ENCODE data around the gene POLR2J. TPM values are rescaled to one million over a fixed set of nuclear protein-coding genes. Genes with fewer than 3 reads are reported as not detected.
A peak's percentile ranks its signal among the peaks of the same experiment; 100 is the strongest.
"Not testable (repeated sequence)": the region's sequence is repeated elsewhere in the genome, so short reads cannot be mapped to it uniquely, and the experiment has no call there.

Gene POLR2J
- total RNA-seq, 5 donors from 2014 or later (not counting 1 experiment from before 2014, with no cell fraction given) = 35.2 to 53.7 (median 42.3) TPM

DNA sequence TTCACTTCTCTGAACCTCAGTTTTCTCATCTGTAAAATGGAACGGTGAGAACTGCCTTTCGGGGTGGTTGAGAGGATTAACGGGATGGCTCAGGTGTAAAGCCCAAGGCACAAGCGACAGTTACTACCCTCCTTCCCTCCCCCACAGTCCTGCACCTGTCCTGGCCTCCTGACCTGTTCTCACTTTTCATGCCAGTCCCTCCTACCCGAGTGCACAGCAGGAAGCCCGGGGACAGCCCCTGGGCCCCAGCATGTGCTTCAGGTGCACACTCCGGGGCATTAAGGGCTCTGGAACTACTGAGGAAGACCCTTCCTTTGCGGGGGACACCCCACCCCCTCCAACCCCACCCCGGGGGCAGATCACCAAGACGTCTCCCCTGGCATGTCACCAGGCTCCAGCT, 38.2 kb upstream of the POLR2J start:
- H3K27ac Mint-ChIP-seq; H3K4me1 Mint-ChIP-seq; ATAC-seq (replicated peaks in 1 of 4); H3K9me3 Mint-ChIP-seq; H3K9me3 ChIP-seq; POLR2A ChIA-PET; H3K27me3 Mint-ChIP-seq; DNase-seq; H3K4me3 ChIP-seq (ENCODE audit: control insufficient read depth in 1 of 2, extremely low read depth in 1 of 2, low read length in 1 of 2); H3K4me3 Mint-ChIP-seq; CTCF ChIA-PET; H3K27me3 ChIP-seq (replicated peaks in 1 of 2; ENCODE audit: control insufficient read depth in 2 of 2, extremely low read depth in 1 of 2, insufficient read depth in 2 of 2, low read length in 1 of 2); H3K36me3 Mint-ChIP-seq; H3K36me3 ChIP-seq (ENCODE audit: control insufficient read depth in 2 of 2, extremely low read depth in 1 of 2, insufficient read depth in 1 of 2, low read length in 1 of 2); H3K27ac ChIP-seq (ENCODE audit: low read length): not testable (repeated sequence)
- WGBS (ENCODE audit: insufficient coverage) = no CpG with 5 or more reads among the region's 10 CpGs
- H3K4me1 ChIP-seq (ENCODE audit: control insufficient read depth in 1 of 2, extremely low read depth in 1 of 2, insufficient read depth in 2 of 2, low read length in 2 of 2) = peaks cover 0 to 10% of the 10 kb centered on the region in 2 experiments

DNA sequence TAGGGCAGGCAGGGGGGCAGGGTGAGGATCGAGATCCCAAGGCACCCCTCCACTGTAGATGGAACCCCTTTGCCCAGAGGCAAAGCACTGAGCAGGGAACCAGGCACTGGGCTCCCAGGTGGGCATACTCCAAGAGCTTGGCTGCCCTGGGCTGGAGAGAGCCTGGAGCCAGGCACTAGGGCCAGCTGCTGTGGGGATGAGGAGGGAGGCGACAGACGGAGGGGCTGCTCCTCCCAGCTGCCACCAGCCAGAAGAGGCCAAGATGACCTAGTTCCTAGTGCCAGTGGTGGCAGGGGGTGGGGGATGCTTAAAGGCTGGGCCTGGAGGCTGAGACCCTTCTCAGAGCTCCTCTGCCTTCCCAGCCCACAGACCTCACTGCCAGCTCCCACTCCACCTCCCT, 37.2 kb upstream of the POLR2J start:
- H3K27ac ChIP-seq (ENCODE audit: low read length) = not testable (repeated sequence)

GRCh38 chr7:102514881-102515721, 36.4 kb upstream of the POLR2J start:
- H3K4me1 ChIP-seq (ENCODE audit: control insufficient read depth in 1 of 2, extremely low read depth in 1 of 2, insufficient read depth in 2 of 2, low read length in 2 of 2) = peaks cover 0 to 10% of the 10 kb centered on the region in 2 experiments
- H3K27me3 ChIP-seq (replicated peaks in 1 of 2; ENCODE audit: control insufficient read depth in 2 of 2, extremely low read depth in 1 of 2, insufficient read depth in 2 of 2, low read length in 1 of 2); H3K4me1 Mint-ChIP-seq; CTCF ChIA-PET; H3K4me3 Mint-ChIP-seq; POLR2A ChIA-PET; H3K27me3 Mint-ChIP-seq; H3K36me3 ChIP-seq (ENCODE audit: control insufficient read depth in 2 of 2, extremely low read depth in 1 of 2, insufficient read depth in 1 of 2, low read length in 1 of 2); H3K4me3 ChIP-seq (ENCODE audit: control insufficient read depth in 1 of 2, extremely low read depth in 1 of 2, low read length in 1 of 2); H3K9me3 ChIP-seq; DNase-seq; H3K9me3 Mint-ChIP-seq; ATAC-seq (replicated peaks in 1 of 4); H3K27ac ChIP-seq (ENCODE audit: low read length); H3K27ac Mint-ChIP-seq; H3K36me3 Mint-ChIP-seq: not testable (repeated sequence)
- no CpG with 5 or more reads among the region's 15 CpGs for WGBS (ENCODE audit: insufficient coverage)

More for the DNA sequence above, 37.2 kb upstream of the POLR2J start:
- H3K27ac Mint-ChIP-seq; DNase-seq; H3K27me3 Mint-ChIP-seq; H3K9me3 ChIP-seq; POLR2A ChIA-PET; H3K36me3 Mint-ChIP-seq; H3K9me3 Mint-ChIP-seq; ATAC-seq (replicated peaks in 1 of 4); H3K36me3 ChIP-seq (ENCODE audit: control insufficient read depth in 2 of 2, extremely low read depth in 1 of 2, insufficient read depth in 1 of 2, low read length in 1 of 2); CTCF ChIA-PET; H3K4me3 ChIP-seq (ENCODE audit: control insufficient read depth in 1 of 2, extremely low read depth in 1 of 2, low read length in 1 of 2); H3K4me1 Mint-ChIP-seq; H3K4me3 Mint-ChIP-seq; H3K27me3 ChIP-seq (replicated peaks in 1 of 2; ENCODE audit: control insufficient read depth in 2 of 2, extremely low read depth in 1 of 2, insufficient read depth in 2 of 2, low read length in 1 of 2): not testable (repeated sequence)
- WGBS (ENCODE audit: insufficient coverage) = no CpG with 5 or more reads among the region's 3 CpGs
- peaks cover 0 to 10% of the 10 kb centered on the region in 2 experiments for H3K4me1 ChIP-seq (ENCODE audit: control insufficient read depth in 1 of 2, extremely low read depth in 1 of 2, insufficient read depth in 2 of 2, low read length in 2 of 2)

- H3K4me3 Mint-ChIP-seq = peak overlapping the region in 1 of 3 donors; percentile 63
Measured at GRCh38 chr7:102512642-102513221, 34.0 kb upstream of the POLR2J start.

GRCh38 chr7:102511860-102512522, 33.3 kb upstream of the POLR2J start:
- H3K9me3 Mint-ChIP-seq; H3K9me3 ChIP-seq; H3K4me3 ChIP-seq (ENCODE audit: control insufficient read depth in 1 of 2, extremely low read depth in 1 of 2, low read length in 1 of 2); H3K36me3 Mint-ChIP-seq; H3K36me3 ChIP-seq (ENCODE audit: control insufficient read depth in 2 of 2, extremely low read depth in 1 of 2, insufficient read depth in 1 of 2, low read length in 1 of 2); H3K27me3 ChIP-seq (replicated peaks in 1 of 2; ENCODE audit: control insufficient read depth in 2 of 2, extremely low read depth in 1 of 2, insufficient read depth in 2 of 2, low read length in 1 of 2); CTCF ChIA-PET; H3K4me1 Mint-ChIP-seq; H3K27ac ChIP-seq (ENCODE audit: low read length); H3K27me3 Mint-ChIP-seq; H3K27ac Mint-ChIP-seq; H3K4me1 ChIP-seq (ENCODE audit: control insufficient read depth in 1 of 2, extremely low read depth in 1 of 2, insufficient read depth in 2 of 2, low read length in 2 of 2); POLR2A ChIA-PET; DNase-seq: not testable (repeated sequence)
- peak; percentile 85 to 89 (median 86) for ATAC-seq (replicated peaks in 1 of 4)
- peak overlapping the region in 1 of 3 donors; percentile 63 for H3K4me3 Mint-ChIP-seq
- no CpG with 5 or more reads among the region's 30 CpGs for WGBS (ENCODE audit: insufficient coverage)

More at GRCh38 chr7:102512642-102513221, 34.0 kb upstream of the POLR2J start:
- H3K27me3 ChIP-seq (replicated peaks in 1 of 2; ENCODE audit: control insufficient read depth in 2 of 2, extremely low read depth in 1 of 2, insufficient read depth in 2 of 2, low read length in 1 of 2); H3K4me3 ChIP-seq (ENCODE audit: control insufficient read depth in 1 of 2, extremely low read depth in 1 of 2, low read length in 1 of 2); H3K27me3 Mint-ChIP-seq; H3K4me1 ChIP-seq (ENCODE audit: control insufficient read depth in 1 of 2, extremely low read depth in 1 of 2, insufficient read depth in 2 of 2, low read length in 2 of 2); H3K36me3 Mint-ChIP-seq; H3K27ac Mint-ChIP-seq; H3K27ac ChIP-seq (ENCODE audit: low read length); H3K9me3 ChIP-seq; H3K4me1 Mint-ChIP-seq; H3K9me3 Mint-ChIP-seq; CTCF ChIA-PET; ATAC-seq (replicated peaks in 1 of 4); POLR2A ChIA-PET; H3K36me3 ChIP-seq (ENCODE audit: control insufficient read depth in 2 of 2, extremely low read depth in 1 of 2, insufficient read depth in 1 of 2, low read length in 1 of 2): not testable (repeated sequence)
- 17% methylated on average over 1 of the region's 5 CpGs for WGBS (ENCODE audit: insufficient coverage)
- peak in 7 of 35 experiments; percentile 1 to 42 (median 7) for DNase-seq

DNA sequence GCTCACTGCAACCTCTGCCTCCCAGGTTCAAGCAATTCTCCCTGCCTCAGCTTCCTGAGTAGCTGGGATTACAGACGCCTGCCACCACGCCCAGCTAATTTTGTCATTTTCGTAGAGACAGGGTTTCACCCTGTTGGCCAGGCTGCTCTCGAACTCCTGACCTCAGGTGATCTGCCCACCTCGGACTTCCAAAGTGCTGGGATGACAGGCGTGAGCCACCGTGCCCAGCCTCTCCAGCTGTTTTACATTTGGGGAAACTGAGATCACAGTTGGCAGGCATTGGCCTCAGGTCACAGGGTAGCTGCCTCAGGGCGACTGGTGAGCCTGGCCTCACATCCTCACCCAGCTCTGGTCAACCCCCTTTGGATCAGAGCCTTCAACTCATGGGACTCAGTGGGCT, 31.9 kb upstream of the POLR2J start:
- H3K36me3 Mint-ChIP-seq; H3K27me3 ChIP-seq (replicated peaks in 1 of 2; ENCODE audit: control insufficient read depth in 2 of 2, extremely low read depth in 1 of 2, insufficient read depth in 2 of 2, low read length in 1 of 2); H3K4me1 ChIP-seq (ENCODE audit: control insufficient read depth in 1 of 2, extremely low read depth in 1 of 2, insufficient read depth in 2 of 2, low read length in 2 of 2); DNase-seq; H3K4me1 Mint-ChIP-seq; H3K27me3 Mint-ChIP-seq; H3K36me3 ChIP-seq (ENCODE audit: control insufficient read depth in 2 of 2, extremely low read depth in 1 of 2, insufficient read depth in 1 of 2, low read length in 1 of 2); H3K27ac ChIP-seq (ENCODE audit: low read length); ATAC-seq (replicated peaks in 1 of 4); POLR2A ChIA-PET; H3K4me3 ChIP-seq (ENCODE audit: control insufficient read depth in 1 of 2, extremely low read depth in 1 of 2, low read length in 1 of 2); H3K4me3 Mint-ChIP-seq; H3K9me3 Mint-ChIP-seq; CTCF ChIA-PET; H3K27ac Mint-ChIP-seq; H3K9me3 ChIP-seq: not testable (repeated sequence)
- WGBS (ENCODE audit: insufficient coverage) = no CpG with 5 or more reads among the region's 8 CpGs
